ENCODE data around the gene AIP. TPM values are rescaled to one million over a fixed set of nuclear protein-coding genes. Genes with fewer than 3 reads are reported as not detected.

Gene AIP
- total RNA-seq, 1 experiment from 2014 or later = 171 TPM

GRCh38 chr11:67452141-67452952 is 30.5 kb upstream of the AIP start, which contains the start of gene GPR152:
Gene GPR152, minus strand, starts transcription at chr11:67452729. Its CDS starts 5 bp downstream, at chr11:67452724.
- H4K20me1 ChIP-seq (ENCODE audit: low read length) = no peaks in the 10 kb centered on the region
- DNase-seq (no peak), ATAC-seq (no peak; the same call in 1 of the 2 replicates)
- no peak within 1 kb of the TSS for H3K27ac ChIP-seq (ENCODE audit: low read length)
- TF ChIP-seq EZH2phosphoT487 (IDR thresholded peaks at IDR 0.05; ENCODE audit: borderline replicate concordance, low read length) = no peak
- no peak for TF ChIP-seq CTCF (conservative IDR thresholded peaks at IDR 0.05; ENCODE audit: low read depth, low read length)
- no peak for TF ChIP-seq EZH2 (IDR thresholded peaks at IDR 0.05; ENCODE audit: low read length, unreplicated experiment)
- ChIA-PET POLR2A (ENCODE audit: unreplicated experiment) (no interaction called here), CTCF (no interaction called here)
- no peaks in the 10 kb centered on the region for H3K9me3 ChIP-seq (ENCODE audit: low read length)
- H3K4me2 ChIP-seq (ENCODE audit: low read length) = no peak within 1 kb of the TSS
- H3K27me3 ChIP-seq (ENCODE audit: low read length) = no peaks in the 10 kb centered on the region
- no peaks in the 10 kb centered on the region for H3K9me2 ChIP-seq (replicated peaks; ENCODE audit: low read length)
- H3K9ac ChIP-seq (ENCODE audit: low read length) = no peak within 1 kb of the TSS
- no peaks in the 10 kb centered on the region for H3K4me1 ChIP-seq (ENCODE audit: insufficient read depth, low read length)
- no peaks in the 10 kb centered on the region for H3K79me2 ChIP-seq (ENCODE audit: low read length)
- intact Hi-C loops (cut with micrococcal nuclease) = no loop called here
- no peak within 1 kb of the TSS for H2AFZ ChIP-seq (ENCODE audit: low read length)
- H3K36me3 ChIP-seq (ENCODE audit: low read depth, low read length) = no peaks in the 10 kb centered on the region
- BruUV-seq (replicated peaks) = no TSS peak
- H3K4me3 ChIP-seq (ENCODE audit: low read length) = no peak within 1 kb of the TSS
- H3F3A ChIP-seq (ENCODE audit: low read length, unreplicated experiment) = no peaks in the 10 kb centered on the region

GRCh38 chr11:67453816-67454732 is 28.8 kb upstream of the AIP start:
- DNase-seq (no peak), ATAC-seq (no peak)
- no peak overlapping the region for H3K4me2 ChIP-seq (ENCODE audit: low read length)
- H3K4me3 ChIP-seq (ENCODE audit: low read length) = no peak overlapping the region
- intact Hi-C loops (cut with micrococcal nuclease) = no loop called here
- POLR2A ChIA-PET (ENCODE audit: unreplicated experiment) = no interaction called here
- no peaks in the 10 kb centered on the region for H3K36me3 ChIP-seq (ENCODE audit: low read depth, low read length)
- H2AFZ ChIP-seq (ENCODE audit: low read length) = no peak overlapping the region
- H3K27ac ChIP-seq (ENCODE audit: low read length) = no peak overlapping the region
- H3K9me3 ChIP-seq (ENCODE audit: low read length) = no peaks in the 10 kb centered on the region
- H3F3A ChIP-seq (ENCODE audit: low read length, unreplicated experiment) = no peaks in the 10 kb centered on the region
- H3K9me2 ChIP-seq (replicated peaks; ENCODE audit: low read length) = no peaks in the 10 kb centered on the region
- no peaks in the 10 kb centered on the region for H3K79me2 ChIP-seq (ENCODE audit: low read length)
- no TSS peak for BruUV-seq (replicated peaks)
- H4K20me1 ChIP-seq (ENCODE audit: low read length) = no peaks in the 10 kb centered on the region
- CTCF ChIA-PET = no interaction called here
- TF ChIP-seq CTCF (conservative IDR thresholded peaks at IDR 0.05; ENCODE audit: low read depth, low read length) = no peak
- no peak for TF ChIP-seq EZH2phosphoT487 (IDR thresholded peaks at IDR 0.05; ENCODE audit: borderline replicate concordance, low read length)
- TF ChIP-seq EZH2 (IDR thresholded peaks at IDR 0.05; ENCODE audit: low read length, unreplicated experiment) = no peak
- no peaks in the 10 kb centered on the region for H3K4me1 ChIP-seq (ENCODE audit: insufficient read depth, low read length)
- no peak overlapping the region for H3K9ac ChIP-seq (ENCODE audit: low read length)
- H3K27me3 ChIP-seq (ENCODE audit: low read length) = no peaks in the 10 kb centered on the region
